ENCODE results near the gene ATP2A2.
A peak's percentile ranks its signal among the peaks of the same experiment; 100 is the strongest.

Gene ATP2A2

DNA sequence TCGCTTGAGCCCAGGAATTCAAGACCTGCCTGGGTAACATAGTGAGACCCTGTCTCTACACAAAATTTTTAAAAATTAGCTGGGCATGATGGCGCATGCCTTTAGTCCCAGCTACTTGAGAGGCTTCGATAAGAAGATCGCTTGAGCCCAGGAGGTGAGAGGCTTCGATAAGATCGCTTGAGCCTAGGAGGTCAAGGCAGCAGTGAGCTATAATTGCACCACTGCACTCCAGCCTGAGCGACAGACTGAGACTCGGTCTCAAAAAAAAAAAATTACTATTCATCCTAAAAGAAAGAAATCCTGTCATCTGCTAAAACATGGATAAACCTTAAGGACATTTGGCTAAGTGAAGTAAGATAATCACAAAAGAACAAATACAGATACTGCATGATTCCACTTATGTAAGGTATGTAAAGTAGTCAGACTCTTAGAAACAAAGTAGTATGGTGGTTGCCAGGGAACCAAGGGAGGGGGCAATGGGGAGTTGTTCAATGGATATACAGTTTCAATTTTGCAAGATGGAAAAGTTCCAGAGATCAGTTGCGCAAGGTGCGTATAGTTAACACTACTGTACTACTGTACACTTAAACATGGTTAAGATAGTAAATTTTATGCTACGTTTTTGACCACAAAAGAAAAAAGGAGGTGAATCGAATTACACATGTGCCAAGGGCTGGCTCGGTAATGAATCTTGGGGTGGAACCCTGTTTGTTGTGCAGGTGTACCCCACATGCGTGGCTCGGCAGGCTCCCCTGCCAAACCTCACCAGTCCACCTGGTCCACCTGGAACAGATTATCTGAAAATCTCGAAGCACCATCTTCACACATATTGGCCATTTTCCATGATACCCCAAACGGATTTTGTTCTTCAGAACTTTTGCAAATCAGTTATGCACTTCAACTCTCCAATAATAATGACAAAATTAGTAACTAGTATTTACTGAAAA is 18.3 kb upstream of the ATP2A2 start:
- no peak for DNase-seq

DNA sequence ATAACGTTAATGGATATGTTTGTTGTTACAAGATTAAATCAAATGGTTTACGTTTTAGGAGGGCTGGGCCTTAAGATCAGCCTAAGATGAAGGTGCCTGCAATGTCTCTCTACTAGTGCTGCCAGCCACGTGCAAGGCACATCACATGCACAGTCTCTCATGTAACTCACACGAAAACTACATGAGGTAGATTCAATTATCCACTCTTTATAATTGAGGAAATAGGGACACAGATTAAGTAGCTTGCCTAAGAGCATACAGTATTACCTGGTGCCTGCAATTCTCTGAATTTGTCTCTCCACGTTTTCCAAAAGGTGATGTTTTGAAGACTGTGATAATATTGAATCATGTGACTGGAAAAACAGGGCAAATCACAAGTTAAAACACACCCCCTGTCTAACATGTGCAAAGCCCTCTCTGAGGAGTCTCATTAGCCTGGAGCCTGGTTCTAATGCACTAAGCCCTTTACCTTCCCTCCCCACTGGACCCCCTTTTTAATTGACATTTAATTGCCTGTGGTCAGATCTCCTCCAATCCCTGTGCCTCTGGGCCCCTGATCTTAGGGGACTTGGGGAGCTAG is 14.6 kb upstream of the ATP2A2 start:
- no peak for DNase-seq

DNA sequence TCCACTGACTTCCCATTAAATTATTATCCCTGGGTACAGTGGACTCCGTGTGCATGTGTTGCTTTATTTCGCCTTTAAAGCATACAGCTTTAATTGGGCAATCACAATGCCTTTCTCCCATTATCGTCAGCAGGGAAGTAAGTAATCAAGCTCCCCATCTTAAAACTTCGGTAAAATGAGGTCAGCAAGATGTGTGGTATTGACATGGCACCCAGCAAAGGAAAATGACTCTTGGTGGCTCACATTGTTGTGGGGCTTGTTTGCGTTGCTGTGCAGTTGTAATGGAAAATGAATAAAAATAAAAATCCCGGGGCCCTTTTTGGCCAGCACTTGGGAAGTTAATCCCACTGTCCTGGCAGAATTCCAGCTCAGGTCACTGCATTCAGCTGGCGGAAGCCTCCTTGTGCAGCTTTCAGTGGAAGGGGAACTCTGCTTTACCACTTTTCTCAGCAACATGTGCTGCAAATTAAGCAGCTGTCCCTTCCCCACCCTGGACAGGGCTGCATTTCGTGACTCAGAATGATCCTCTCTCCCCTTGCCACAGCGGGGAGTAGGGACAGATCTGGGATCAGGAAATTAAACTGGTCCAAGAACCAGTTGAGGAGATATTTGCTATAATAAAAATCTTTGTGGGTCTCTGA is 13.9 kb upstream of the ATP2A2 start:
- DNase-seq, result peak; percentile 91

DNA sequence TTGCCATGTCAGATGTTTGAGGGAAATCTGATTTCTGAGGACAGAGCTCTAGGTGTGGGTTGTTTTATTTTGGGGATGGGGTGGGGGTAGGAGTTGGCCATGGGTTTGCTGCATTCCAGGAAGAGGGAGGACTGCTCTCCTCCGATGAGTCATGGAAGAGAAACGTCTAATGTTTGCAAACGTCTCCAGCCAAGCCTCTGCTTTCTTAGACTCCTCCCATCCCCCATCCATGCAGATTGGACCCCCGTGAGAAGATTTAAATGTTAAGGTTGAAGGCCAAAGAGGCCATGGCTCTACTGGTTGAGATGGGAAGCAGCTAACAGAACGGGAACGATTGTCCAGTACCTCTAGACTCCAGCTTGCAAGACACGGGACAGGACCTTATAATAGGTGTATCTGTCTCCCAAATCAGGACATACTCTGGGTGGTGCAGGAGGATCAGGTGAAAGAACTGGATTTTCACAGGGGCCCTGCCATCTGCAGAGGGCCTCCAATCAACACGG is 11.4 kb upstream of the ATP2A2 start:
- DNase-seq, result peak; percentile 92

DNA sequence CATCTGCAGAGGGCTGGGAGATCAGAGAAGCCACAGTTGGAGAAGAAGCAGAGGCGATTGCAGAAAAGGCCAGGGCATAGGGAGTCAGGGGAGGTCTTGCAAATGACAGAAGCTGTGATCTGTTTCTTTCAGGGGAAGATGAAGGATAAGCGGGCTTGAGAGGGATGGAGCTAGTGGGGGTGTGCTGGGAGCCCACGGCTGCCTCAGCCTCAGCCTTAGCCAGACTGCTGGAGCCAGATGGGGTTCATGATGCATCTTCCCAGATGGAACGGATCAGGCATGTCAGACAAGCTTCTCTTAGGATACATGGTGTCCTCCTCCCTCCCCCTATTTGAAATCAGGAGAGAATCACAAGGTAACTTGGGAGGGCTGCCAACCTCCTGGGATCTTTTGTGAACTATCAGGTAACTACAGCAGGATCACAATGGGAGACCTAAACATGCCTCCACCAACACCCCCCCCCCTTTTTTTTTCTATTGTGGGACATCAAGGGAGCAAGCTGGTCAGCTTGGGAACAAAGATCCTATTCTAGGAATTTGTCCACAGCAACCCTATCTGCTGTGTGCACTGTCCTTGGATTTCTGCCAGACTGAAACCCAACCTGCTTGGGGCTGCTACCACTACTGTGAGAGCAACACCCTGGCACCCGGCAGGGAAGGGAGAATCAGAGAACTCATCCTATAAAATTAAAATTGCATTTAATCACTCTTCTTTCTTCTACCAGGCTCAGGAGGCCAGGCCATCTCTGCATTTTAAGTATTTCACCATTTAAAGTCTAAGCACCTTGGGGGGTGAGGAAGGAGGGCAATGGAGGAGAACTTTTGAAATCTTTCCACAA is 10.7 kb upstream of the ATP2A2 start:
- peak; percentile 68 for DNase-seq

DNA sequence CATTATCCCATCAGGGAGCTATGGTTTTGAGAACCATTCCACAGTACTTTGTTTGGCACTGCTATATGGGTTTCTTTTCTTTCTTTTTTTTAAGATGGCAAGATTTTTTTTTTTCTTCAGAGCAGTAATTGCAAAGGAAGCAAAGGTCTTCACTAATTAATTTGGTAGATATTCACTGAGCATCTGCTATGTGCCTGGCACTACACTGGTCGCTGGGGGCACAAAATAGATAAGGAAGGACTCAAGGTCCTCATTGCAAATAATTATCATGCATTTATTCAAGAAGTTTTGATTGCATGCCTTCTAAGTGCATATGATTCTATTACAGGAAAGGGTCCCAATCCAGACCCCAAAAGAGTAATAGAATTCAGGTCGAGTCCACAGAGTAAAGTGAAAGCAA is 10.0 kb upstream of the ATP2A2 start:
- no peak for DNase-seq

DNA sequence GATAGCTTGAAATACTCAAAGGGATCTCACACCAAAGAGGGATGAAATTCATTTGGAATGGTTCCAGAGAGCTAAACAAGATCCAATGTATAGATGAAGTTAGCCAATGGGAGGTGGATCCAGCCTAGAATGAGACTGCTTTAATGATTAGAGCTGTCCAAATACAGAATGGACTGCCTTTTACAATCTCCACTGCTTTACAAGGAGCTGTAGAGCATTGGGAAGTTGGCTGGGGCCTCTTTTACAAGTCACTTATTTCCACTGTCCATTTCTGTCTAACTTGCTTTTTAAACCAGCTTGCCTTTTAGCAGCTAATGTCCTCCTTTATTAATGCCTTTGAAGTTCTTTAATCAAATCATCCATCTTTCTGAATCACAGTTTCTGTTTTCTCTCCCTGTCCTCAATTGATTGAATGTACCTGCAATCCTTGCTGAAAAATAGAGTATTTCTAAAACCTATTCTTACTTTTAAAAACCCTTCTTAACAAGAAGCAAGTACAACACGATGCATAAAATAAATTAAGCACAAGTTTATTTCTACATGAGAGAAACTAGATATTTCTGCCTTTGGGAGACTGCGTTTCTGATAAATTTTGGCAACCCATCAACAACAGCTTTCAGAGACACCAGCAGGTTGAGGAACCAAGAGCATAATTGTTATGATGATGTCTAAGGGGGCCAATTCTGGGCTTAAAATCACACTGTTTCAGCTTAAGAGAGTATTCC is 3.4 kb upstream of the ATP2A2 start:
- DNase-seq, result no peak

DNA sequence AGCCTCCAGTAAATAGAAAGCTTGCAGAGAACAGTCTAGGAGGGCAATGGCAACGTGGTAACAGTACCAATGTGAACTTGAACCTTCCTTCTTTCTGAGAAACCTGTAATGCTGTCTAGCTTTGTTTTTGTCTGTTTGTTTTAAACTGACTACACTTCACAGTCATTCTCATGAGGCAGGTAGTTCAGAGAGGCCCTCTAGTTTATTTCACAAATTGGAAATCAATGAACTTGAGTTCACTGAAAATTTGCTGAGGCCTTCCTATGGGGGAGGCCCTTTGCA is 2.9 kb upstream of the ATP2A2 start:
- no peak for DNase-seq

DNA sequence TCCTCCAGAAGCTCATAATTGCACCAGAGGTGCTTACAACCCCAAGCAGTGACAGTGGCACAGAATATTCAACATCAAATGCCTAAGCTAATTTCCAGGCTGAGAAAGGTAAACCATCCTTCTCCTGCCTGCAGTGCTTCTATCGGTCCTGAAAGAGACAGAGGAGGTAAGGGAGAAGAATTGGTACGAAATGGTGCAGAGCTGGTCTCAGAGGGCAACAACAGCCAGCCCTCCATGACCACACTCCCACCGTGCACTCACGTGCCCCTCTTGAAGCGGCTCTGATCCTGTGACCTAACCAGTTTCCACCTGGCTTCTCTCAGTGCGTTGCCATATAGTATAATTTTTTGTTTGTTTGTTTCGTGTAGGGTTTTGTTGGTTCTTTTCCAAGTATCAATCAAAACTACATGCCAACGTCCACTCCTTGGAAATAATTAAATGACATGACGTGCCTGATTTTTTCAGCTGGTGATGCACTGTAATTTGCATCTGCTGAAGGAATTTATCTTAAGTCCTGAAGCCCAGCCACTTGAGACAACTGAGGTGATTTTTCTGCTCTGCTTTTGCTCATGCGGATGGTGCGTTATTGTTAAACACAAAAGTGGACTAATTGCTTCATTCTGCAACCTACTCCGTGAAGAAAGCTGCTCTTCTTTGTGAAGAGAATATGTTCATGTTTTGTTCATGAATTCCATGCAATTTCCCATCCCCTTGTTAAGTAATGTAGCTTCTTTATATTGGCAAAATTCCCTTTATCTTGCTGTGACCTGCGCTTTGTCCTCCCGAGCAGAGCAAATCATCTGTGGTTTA is 1.3 kb upstream of the ATP2A2 start:
- no peak for DNase-seq

DNA sequence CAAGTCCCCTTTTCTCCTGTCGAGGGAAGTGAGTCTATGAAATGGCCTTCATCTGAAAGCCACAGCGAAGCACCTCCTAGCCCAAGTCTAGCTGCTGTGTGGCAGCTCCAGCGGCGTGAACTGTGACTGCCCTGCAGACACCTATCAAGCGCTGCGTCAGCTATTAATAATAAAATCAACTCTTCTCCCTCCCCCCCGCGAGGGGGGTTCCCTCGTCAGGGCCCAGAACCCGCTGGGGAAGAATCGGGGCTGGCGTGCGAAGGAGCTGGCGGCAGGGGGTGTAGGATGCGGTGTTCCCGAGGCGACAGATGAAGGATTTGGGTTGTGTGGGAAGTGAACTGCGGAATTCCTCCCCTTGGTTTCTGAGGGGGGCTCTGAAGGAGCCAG is 662 bp upstream of the ATP2A2 start:
- peak; percentile 77 for DNase-seq

DNA sequence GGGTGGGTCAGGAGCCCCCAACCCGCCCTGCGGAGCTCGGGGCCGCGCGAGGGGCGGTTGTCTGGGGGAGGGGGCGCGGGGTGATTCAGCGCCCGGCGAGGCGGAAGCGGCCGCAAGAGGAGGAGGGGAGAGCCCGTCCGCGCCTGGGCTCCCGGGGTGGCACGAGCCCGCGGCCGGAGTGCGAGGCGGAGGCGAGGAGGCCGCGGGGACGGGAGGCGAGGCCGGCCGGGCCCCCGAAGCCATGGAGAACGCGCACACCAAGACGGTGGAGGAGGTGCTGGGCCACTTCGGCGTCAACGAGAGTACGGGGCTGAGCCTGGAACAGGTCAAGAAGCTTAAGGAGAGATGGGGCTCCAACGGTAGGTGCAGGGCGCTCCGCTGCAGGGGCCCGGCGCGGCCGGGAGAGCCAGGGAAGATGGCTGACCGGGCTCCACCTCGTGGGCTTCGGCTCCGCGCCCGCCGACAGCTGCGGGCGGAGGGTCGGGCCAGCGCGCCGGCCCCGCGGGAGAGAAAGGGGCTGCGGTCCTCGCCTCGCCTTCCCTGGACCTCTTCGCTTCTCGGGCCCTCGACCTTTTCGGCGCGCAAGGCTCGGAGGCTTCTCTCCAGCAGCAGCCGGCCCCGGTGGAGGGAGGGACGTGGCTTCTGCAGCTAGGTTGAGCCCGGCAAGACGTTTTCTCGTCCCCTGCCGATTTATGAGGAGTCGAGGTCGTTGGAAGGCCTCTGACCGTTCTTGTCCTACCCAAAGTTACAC is 677 bp downstream of the ATP2A2 start:
- DNase-seq, result peak; percentile 71

DNA sequence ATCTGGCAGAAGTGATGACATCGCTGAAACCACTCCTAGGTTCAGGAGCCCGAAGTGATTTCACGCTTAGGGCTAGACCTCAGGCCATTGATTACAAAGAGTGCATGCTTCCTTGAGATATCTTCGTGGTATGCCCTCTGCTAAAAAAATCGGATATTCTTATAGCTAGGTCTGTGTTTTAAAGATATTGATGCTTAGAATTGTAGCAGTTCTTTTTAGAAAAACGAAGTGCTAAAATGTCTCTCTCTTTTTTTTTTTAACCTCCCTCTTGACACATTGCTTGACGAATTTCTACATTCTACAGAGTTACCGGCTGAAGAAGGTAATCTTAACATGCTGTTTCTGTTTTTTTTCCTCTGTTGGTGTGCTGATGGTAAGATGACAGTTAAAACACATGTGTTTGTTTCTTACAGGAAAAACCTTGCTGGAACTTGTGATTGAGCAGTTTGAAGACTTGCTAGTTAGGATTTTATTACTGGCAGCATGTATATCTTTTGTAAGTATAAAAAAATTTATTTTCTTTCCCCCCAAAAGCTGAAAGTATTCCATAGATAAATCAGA is 1.3 kb downstream of the ATP2A2 start:
- DNase-seq, result peak; percentile 48

DNA sequence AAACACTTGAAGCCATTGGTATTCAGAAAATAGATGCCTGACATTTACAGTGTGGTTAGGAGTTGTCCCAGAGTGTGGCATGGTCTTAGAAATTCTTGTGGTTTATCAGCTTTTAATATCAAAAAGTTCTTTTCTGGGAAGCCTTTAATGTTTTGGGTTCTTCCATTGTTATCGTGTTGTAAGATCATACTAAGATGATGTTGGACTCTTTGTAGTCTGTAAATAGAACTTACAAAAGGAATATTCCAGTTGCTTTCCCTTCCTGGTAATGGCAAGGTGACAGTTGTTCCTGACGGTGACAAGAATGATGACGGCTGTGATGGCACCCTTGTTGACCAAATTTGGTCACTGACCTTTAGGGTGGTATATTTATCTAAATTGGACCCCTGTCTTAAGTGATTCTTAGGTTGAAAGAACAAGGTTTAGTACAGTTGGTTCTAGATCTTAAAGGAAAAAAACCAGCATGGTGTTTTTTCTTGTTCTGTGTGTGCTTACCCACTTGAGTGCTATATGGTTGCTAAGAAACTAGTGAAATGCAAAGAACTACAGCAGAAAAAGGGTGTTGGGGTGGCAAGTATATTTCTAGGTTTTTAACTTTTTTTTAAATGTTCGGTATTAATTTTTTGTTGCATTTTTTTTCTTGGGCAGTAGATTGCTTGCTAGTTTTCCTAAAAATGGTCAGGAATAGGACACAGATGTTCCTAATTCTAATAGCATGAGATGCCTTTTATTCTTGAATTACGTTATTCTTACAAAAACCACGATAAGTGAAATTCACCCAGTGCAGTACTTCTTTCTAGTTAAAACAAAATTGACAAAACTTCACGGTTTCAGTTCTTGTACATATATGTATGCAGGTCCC is 2.1 kb downstream of the ATP2A2 start:
- DNase-seq, result no peak

DNA sequence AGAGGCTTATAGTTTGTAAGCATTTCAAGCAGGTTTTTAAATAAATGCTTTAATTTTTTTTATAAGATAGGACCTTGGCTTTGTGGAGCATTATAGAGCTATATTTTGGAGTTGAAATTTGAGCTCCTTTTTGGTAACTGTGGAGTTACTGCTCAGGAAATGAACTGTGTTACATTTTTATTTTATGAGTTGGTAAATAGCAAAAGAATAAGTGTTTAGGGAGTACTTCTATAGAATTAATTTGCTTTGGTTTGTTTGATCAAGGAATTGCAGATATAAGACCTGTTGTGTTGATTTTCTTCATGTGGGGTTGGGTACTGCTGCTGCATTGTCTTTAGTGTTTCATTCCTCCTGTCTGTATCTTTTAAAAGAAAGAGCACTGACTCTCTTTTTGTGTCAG is 3.5 kb downstream of the ATP2A2 start:
- no peak for DNase-seq

DNA sequence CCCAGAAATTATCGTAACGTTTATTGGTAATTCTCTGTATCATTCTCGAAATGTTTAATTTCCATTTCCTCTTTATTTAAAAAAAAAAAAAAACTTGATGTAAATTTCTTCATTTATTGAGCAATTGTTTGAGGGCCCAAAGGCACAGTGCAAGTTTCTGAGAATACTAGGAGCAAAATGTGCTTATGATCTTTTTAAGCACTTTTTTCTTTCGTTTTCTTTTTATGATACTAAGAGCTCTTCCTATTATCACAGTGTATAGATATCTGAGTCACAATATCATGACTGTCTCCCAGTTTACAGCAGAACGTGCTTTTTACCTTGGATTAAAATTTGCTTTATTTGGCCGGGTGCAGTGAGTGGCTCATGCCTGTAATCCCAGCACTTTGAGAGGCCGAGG is 5.6 kb downstream of the ATP2A2 start:
- DNase-seq, result no peak

DNA sequence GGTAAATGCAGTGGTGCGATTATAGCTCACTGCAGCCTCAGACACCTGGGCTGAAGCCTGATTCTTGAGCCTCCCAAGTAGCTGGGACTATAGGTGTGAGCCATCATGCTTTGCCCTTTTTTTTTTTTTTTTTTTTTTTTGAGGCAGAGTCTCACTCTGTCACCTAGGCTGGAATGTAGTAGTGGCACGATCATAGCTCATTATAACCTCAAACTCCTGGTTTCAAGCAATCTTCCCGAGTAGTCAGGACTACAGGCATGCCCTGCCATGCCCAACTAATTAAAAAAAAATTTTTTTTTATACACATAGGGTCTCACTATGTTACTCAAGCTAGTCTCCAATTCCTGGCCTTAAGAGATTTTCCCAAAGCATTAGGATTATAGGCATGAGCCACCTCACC is 6.9 kb downstream of the ATP2A2 start:
- no peak for DNase-seq

DNA sequence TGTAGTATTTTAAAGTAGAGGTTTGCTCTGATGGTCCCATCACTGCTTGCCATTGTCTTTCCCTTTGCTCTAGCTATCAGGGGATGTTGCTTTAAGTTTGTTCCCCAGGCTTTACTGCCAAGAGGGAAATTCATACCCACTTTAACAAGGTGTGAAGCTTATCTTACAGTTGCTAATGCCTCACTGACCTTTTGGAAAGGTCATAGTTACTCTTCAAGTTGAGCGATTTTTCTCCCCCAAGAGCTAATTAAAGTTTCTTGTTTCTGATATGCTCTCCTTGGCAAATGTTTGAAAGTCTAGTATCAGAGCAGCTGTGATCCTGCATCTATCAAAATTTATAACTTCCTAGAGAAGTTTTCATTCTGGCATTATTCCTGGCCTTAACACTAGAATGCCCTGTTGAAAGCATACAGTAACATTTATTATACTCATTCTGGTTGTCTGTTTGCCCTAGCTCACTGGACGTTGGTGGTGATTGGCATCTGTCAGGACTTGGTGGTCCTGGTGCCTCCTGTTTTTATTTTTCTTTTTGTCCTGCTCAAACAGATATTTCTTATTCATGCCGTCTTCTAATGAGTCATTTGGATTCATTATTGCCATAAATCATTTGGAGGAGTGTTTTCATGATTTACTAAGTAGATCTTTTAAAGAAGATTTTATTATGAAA is 8.1 kb downstream of the ATP2A2 start:
- DNase-seq, result no peak

DNA sequence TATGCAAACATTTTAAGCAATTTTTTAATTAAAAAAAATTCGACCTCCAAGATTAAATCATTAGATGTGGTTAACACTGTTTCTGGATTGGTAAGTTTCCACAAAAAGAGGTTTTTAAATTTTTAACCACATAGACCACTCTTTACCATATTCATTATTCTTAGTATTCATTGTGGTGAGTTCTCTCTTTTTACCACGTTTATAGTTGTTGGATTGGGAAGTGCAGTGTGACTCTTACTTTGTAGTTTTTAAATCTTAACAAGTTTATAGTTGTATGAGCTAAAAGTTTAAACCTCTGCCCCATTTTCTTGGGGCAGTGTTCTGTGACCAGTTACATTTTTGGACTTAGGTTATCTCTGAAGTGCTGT is 8.6 kb downstream of the ATP2A2 start:
- DNase-seq, result no peak
